B cell (primary cell): Measurements from ENCODE around the gene PDK4.

Experiments used
- EZH2 ChIP-seq: IDR thresholded peaks from 2 replicates; pipeline ENCODE4 v1.6.1; 2012; ENCODE audit warnings: borderline replicate concordance, low read depth, mild to moderate bottlenecking, moderate library complexity, low read length; ENCODE audit not compliant: insufficient read depth, poor library complexity, severe bottlenecking
- TF ChIP-seq, protein P1 (sequence below): fragments of 200-600 bp; IDR thresholded peaks from one replicate; pipeline ENCODE4 v1.8.0; 2022; ENCODE audit warnings: antibody characterized with exemption, mild to moderate bottlenecking

DNA sequence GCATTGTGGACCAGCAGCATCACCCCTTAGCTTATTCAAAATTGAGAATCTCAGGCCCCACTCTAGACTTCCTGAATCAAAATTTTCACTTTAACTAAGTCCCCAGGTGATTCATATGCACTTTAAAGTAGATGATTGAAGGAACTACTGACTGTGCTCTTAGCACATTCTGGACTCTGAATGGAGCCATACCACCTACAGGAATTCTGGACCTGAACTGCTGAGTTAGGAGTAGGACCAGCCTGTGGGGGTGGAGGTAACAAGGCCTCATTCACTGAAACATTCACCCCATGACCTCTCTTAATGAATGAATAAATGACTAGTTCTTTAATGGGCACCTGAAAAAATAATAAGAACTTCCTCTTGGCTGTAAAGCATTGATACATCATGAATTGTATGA is 7.3 kb downstream of the PDK4 start:
- TF ChIP-seq, protein P1, sequence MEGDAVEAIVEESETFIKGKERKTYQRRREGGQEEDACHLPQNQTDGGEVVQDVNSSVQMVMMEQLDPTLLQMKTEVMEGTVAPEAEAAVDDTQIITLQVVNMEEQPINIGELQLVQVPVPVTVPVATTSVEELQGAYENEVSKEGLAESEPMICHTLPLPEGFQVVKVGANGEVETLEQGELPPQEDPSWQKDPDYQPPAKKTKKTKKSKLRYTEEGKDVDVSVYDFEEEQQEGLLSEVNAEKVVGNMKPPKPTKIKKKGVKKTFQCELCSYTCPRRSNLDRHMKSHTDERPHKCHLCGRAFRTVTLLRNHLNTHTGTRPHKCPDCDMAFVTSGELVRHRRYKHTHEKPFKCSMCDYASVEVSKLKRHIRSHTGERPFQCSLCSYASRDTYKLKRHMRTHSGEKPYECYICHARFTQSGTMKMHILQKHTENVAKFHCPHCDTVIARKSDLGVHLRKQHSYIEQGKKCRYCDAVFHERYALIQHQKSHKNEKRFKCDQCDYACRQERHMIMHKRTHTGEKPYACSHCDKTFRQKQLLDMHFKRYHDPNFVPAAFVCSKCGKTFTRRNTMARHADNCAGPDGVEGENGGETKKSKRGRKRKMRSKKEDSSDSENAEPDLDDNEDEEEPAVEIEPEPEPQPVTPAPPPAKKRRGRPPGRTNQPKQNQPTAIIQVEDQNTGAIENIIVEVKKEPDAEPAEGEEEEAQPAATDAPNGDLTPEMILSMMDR: no peak
- no peak for TF ChIP-seq EZH2
